ENCODE measurements around the gene DYSF.

The DYSF gene

DNA sequence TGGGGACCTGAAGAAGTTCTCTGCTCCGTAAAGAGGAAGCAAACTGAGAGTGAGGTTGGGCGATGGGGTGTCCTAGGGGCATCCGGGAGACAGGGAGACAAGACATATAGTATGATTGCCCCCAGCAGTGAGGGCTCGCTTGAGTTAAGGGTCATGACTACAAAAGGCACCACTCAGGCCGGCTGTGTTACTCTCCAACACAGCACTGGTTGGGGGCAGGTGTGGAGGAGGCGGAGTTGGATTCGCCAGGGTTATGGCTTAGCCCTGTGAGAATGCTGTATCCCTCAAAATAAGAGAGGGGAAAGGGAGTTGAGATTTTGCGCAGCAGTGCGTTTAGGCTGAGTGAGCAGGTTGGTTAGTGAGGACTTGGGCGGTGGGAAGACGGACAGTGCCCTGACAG lies 12.0 kb downstream of the DYSF start:
- no peak overlapping the region for H3K4me3 ChIP-seq (ENCODE audit: low read length, poor library complexity, severe bottlenecking)
- H3K27me3 ChIP-seq (ENCODE audit: insufficient read depth, low read length, poor library complexity, severe bottlenecking) = no peaks in the 10 kb centered on the region

DNA sequence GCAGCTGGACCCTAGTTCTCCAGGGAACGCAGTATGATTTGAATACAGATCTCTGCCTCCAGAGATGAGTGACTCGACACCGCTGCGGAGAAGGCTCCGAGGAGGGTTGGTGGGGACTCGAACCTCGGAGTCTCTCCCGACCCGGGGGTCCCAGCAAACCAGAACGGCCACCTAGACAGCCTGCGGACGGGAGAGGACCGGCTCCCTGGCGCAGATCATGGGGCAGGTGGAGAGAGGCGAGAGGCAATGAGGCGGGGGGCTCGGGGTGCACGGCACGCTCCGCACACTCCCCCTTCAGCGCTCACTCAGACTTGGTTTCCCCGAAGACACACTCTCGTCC lies 12.6 kb downstream of the DYSF start:
- Histone ChIP-seq H2AFZ (ENCODE audit: low read length) (no peak overlapping the region), H3K9ac (ENCODE audit: low read depth, low read length, poor library complexity, severe bottlenecking) (no peak overlapping the region), H3K27me3 (ENCODE audit: insufficient read depth, low read length, poor library complexity, severe bottlenecking) (no peaks in the 10 kb centered on the region)

More for the DNA sequence above, 12.0 kb downstream of the DYSF start:
- Histone ChIP-seq H3K9me2 (replicated peaks; ENCODE audit: low read depth, low read length) (no peaks in the 10 kb centered on the region), H3K36me3 (ENCODE audit: insufficient read depth, low read length) (no peaks in the 10 kb centered on the region), H3K9me3 (ENCODE audit: insufficient read depth, low read depth, low read length) (peaks cover 6% of the 10 kb centered on the region; the same call in 1 of the 2 replicates), H3K4me1 (ENCODE audit: insufficient read depth, low read length, poor library complexity, severe bottlenecking) (no peaks in the 10 kb centered on the region), H3K4me2 (ENCODE audit: low read depth, low read length, poor library complexity, severe bottlenecking) (no peak overlapping the region), H4K20me1 (ENCODE audit: insufficient read depth, low read length, poor library complexity, severe bottlenecking) (no peaks in the 10 kb centered on the region), H3F3A (ENCODE audit: low read depth) (no peaks in the 10 kb centered on the region), H3K79me2 (ENCODE audit: insufficient read depth, low read length) (no peaks in the 10 kb centered on the region), H2AFZ (ENCODE audit: low read length) (no peak overlapping the region), H3K9ac (ENCODE audit: low read depth, low read length, poor library complexity, severe bottlenecking) (no peak overlapping the region)
- TF ChIP-seq, protein P1, sequence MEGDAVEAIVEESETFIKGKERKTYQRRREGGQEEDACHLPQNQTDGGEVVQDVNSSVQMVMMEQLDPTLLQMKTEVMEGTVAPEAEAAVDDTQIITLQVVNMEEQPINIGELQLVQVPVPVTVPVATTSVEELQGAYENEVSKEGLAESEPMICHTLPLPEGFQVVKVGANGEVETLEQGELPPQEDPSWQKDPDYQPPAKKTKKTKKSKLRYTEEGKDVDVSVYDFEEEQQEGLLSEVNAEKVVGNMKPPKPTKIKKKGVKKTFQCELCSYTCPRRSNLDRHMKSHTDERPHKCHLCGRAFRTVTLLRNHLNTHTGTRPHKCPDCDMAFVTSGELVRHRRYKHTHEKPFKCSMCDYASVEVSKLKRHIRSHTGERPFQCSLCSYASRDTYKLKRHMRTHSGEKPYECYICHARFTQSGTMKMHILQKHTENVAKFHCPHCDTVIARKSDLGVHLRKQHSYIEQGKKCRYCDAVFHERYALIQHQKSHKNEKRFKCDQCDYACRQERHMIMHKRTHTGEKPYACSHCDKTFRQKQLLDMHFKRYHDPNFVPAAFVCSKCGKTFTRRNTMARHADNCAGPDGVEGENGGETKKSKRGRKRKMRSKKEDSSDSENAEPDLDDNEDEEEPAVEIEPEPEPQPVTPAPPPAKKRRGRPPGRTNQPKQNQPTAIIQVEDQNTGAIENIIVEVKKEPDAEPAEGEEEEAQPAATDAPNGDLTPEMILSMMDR (conservative IDR thresholded peaks at IDR 0.05; ENCODE audit: low read length) = no peak
- no peak for TF ChIP-seq EZH2phosphoT487 (IDR thresholded peaks at IDR 0.05; ENCODE audit: borderline replicate concordance)

DNA sequence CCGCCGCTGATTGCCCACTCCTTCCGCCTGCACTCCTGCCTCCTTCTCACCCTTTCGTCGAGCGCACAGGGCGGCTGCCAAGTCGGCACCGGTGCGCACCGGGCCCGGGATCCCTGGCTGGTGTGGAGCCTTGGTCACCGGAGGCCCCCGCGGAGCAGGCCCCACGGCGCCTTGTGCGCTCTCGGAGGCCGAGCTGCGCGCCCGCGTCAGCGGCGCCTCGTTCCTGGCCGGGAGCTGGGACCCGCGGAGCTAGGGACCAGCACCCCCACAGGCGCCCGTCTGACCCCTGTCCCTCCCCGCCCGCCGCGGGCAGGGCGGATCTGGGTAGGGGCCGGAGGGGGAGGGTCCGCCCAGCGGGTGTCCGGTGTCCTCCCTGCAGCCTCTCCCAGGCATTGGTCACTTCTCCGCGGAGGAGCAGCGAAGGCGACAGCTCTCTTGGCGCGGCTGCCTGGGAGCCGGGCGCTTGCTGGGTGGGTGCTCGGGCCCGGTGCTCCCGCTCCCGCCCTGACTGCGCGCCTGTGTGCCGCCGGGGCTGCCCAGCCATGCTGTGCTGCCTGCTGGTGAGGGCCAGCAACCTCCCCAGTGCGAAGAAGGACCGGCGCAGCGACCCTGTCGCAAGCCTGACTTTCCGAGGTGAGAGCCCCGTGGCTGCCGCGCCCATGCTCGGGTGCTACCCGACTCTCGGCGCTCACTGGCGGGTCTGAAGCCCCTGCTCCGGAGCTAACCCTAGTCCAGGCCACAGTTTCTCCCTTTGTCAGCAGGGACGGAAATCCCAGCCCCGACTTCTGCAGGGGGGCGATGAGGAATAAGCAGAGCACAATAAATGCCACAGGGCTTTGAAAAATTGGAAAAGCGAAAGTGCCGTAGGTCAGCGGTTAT lies 13.2 kb downstream of the DYSF start:
- Histone ChIP-seq H3K36me3 (ENCODE audit: insufficient read depth, low read length) (no peaks in the 10 kb centered on the region), H3K4me3 (ENCODE audit: low read length, poor library complexity, severe bottlenecking) (peak overlapping the region; percentile 69), H3K79me2 (ENCODE audit: insufficient read depth, low read length) (no peaks in the 10 kb centered on the region), H3K9ac (ENCODE audit: low read depth, low read length, poor library complexity, severe bottlenecking) (peak overlapping the region; percentile 45), H3K27me3 (ENCODE audit: insufficient read depth, low read length, poor library complexity, severe bottlenecking) (no peaks in the 10 kb centered on the region), H3K4me1 (ENCODE audit: insufficient read depth, low read length, poor library complexity, severe bottlenecking) (no peaks in the 10 kb centered on the region), H3K4me2 (ENCODE audit: low read depth, low read length, poor library complexity, severe bottlenecking) (peak overlapping the region; percentile 57), H2AFZ (ENCODE audit: low read length) (peak overlapping the region; percentile 82), H3K9me3 (ENCODE audit: insufficient read depth, low read depth, low read length) (peaks cover 6% of the 10 kb centered on the region; the same call in 1 of the 2 replicates), H3F3A (ENCODE audit: low read depth) (no peaks in the 10 kb centered on the region), H3K9me2 (replicated peaks; ENCODE audit: low read depth, low read length) (no peaks in the 10 kb centered on the region), H4K20me1 (ENCODE audit: insufficient read depth, low read length, poor library complexity, severe bottlenecking) (no peaks in the 10 kb centered on the region)
- no peak for TF ChIP-seq EZH2phosphoT487 (IDR thresholded peaks at IDR 0.05; ENCODE audit: borderline replicate concordance)
- TF ChIP-seq, protein P1 (conservative IDR thresholded peaks at IDR 0.05; ENCODE audit: low read length) = no peak

More for the DNA sequence above, 12.6 kb downstream of the DYSF start:
- H3K4me2 ChIP-seq (ENCODE audit: low read depth, low read length, poor library complexity, severe bottlenecking) = no peak overlapping the region
- H4K20me1 ChIP-seq (ENCODE audit: insufficient read depth, low read length, poor library complexity, severe bottlenecking) = no peaks in the 10 kb centered on the region
- no peaks in the 10 kb centered on the region for H3K79me2 ChIP-seq (ENCODE audit: insufficient read depth, low read length)
- no peaks in the 10 kb centered on the region for H3K9me2 ChIP-seq (replicated peaks; ENCODE audit: low read depth, low read length)
- H3F3A ChIP-seq (ENCODE audit: low read depth) = no peaks in the 10 kb centered on the region
- H3K36me3 ChIP-seq (ENCODE audit: insufficient read depth, low read length) = no peaks in the 10 kb centered on the region
- no peak for TF ChIP-seq EZH2phosphoT487 (IDR thresholded peaks at IDR 0.05; ENCODE audit: borderline replicate concordance)
- TF ChIP-seq, protein P1 (conservative IDR thresholded peaks at IDR 0.05; ENCODE audit: low read length) = no peak
- no peak overlapping the region for H3K4me3 ChIP-seq (ENCODE audit: low read length, poor library complexity, severe bottlenecking)
- H3K4me1 ChIP-seq (ENCODE audit: insufficient read depth, low read length, poor library complexity, severe bottlenecking) = no peaks in the 10 kb centered on the region
- peaks cover 6% of the 10 kb centered on the region; the same call in 1 of the 2 replicates for H3K9me3 ChIP-seq (ENCODE audit: insufficient read depth, low read depth, low read length)
